Erythroblast (primary cell): ENCODE measurements around the gene TLE7.

Experiments used
- GATA1 ChIP-seq: IDR thresholded peaks from 2 replicates; pipeline ENCODE4 v1.6.1; 2011; ENCODE audit warnings: low read depth, mild to moderate bottlenecking, control low read depth, low read length, moderate library complexity
- POLR2A ChIP-seq: IDR thresholded peaks from 2 replicates; pipeline ENCODE4 v1.6.1; 2011; ENCODE audit warnings: mild to moderate bottlenecking, low read length

DNA sequence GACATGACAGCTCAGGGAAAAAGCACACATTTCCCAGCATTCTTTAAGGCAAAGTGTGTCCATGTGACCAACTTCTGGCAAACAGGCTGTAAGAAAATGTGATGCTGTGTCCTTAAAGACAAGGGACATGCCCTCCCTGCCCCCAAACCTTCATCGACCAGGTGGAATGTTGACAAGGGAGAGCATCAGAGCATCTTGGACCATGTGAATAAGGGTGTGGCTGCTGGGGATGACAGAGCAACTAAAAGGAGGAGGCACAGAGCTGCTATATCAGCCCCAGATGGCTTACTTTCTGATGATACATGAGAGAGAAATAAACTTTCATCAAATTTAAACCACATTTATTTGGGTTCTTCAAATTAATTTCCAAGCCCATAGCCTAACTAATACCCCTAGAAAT lies 22.4 kb upstream of the TLE7 start:
- TF ChIP-seq POLR2A (peak; percentile 35), GATA1 (no peak)
